Lung (tissue), 12 donors: ENCODE measurements around the gene SLC38A3. TPM values are rescaled to one million over a fixed set of nuclear protein-coding genes. Genes with fewer than 3 reads are reported as not detected.

Experiments used
- ATAC-seq: fragments of 200-7000 bp; cut with Tn5 transposase; one replicate; pipeline ENCODE4 v1.9.1; 2020; ENCODE audit warnings: moderate number of reproducible peaks; ENCODE audit not compliant: insufficient read depth, low FRiP score
- DNase-seq, 3 donors: peaks; one replicate each; pipeline ENCODE4 v3.0.0-alpha.2; 2013 to 2017
- H3K27ac ChIP-seq, 2 donors: one replicate each; pipeline ENCODE4 v1.5.1; 2013; ENCODE audit warnings: mild to moderate bottlenecking in 2 of 2, moderate library complexity in 2 of 2, control low read depth in 1 of 2, inconsistent platforms in 1 of 2, low read depth in 1 of 2, low read length in 1 of 2
- H3K27me3 ChIP-seq, 3 donors: one replicate each; pipeline ENCODE4 v1.5.1; 2013; ENCODE audit warnings: low read length in 2 of 3; ENCODE audit not compliant: control insufficient read depth in 3 of 3, insufficient read depth in 3 of 3
- H3K36me3 ChIP-seq, 4 donors: one replicate each; pipeline ENCODE4 v1.5.1; 2013; ENCODE audit warnings: low read length in 4 of 4, mild to moderate bottlenecking in 1 of 4, moderate library complexity in 1 of 4; ENCODE audit not compliant: control insufficient read depth in 4 of 4, insufficient read depth in 4 of 4
- H3K4me1 ChIP-seq, 5 donors: one replicate each; pipeline ENCODE4 v1.5.1; 2013; ENCODE audit warnings: low read length in 5 of 5, mild to moderate bottlenecking in 2 of 5, moderate library complexity in 1 of 5; ENCODE audit not compliant: control insufficient read depth in 5 of 5, insufficient read depth in 5 of 5
- H3K4me3 ChIP-seq: one replicate; pipeline ENCODE4 v1.5.1; 2013; ENCODE audit warnings: mild to moderate bottlenecking, control low read depth, moderate library complexity
- H3K9ac ChIP-seq, 2 donors: one replicate each; pipeline ENCODE4 v1.5.1; 2013; ENCODE audit warnings: low read length in 2 of 2, control low read depth in 1 of 2; ENCODE audit not compliant: insufficient read depth in 1 of 2
- H3K9me3 ChIP-seq, 4 donors: one replicate each; pipeline ENCODE4 v1.5.1; 2013; ENCODE audit warnings: low read length in 3 of 4, mild to moderate bottlenecking in 1 of 4, moderate library complexity in 1 of 4; ENCODE audit not compliant: control insufficient read depth in 4 of 4, insufficient read depth in 3 of 4
- WGBS, 2 donors: extraction: QIAGEN DNeasy Blood & Tissue Kit; methylation state at CpG; one replicate each; pipeline ENCODE4 v1.1.7; 2013; 5-methylcytosine and 5-hydroxymethylcytosine counted together
- polyA plus RNA-seq, 2 donors: library from polyadenylated mRNA; stranded (reverse); fragments of 200-250 nt; gene quantifications; one replicate each; pipeline ENCODE4 v1.2.1, GENCODE V29; 2013
- total RNA-seq, 2 donors: library from RNA; depleted of rRNA in 1 of 2; stranded (reverse); fragments of >200 nt in 1 of 2; gene quantifications; one replicate each; pipeline ENCODE4 v1.2.1, GENCODE V29; 2014 to 2021
- TF ChIP-seq, protein P1 (sequence below): IDR thresholded peaks from 2 replicates; pipeline ENCODE4 v1.5.1; 2012; ENCODE audit warnings: mild to moderate bottlenecking; ENCODE audit errors: control extremely low read depth, extremely low read depth
- donor health status: control.
- donor health status: control.
- donor health status: Bipolar disorder and iron deficiency.
- donor health status: healthy.
- donor health status: DM: yes; HTN: yes; CAD: no.

The SLC38A3 gene
- total and polyA plus RNA-seq, 4 donors = 0.08 to 4.3 (median 0.33) TPM

DNA sequence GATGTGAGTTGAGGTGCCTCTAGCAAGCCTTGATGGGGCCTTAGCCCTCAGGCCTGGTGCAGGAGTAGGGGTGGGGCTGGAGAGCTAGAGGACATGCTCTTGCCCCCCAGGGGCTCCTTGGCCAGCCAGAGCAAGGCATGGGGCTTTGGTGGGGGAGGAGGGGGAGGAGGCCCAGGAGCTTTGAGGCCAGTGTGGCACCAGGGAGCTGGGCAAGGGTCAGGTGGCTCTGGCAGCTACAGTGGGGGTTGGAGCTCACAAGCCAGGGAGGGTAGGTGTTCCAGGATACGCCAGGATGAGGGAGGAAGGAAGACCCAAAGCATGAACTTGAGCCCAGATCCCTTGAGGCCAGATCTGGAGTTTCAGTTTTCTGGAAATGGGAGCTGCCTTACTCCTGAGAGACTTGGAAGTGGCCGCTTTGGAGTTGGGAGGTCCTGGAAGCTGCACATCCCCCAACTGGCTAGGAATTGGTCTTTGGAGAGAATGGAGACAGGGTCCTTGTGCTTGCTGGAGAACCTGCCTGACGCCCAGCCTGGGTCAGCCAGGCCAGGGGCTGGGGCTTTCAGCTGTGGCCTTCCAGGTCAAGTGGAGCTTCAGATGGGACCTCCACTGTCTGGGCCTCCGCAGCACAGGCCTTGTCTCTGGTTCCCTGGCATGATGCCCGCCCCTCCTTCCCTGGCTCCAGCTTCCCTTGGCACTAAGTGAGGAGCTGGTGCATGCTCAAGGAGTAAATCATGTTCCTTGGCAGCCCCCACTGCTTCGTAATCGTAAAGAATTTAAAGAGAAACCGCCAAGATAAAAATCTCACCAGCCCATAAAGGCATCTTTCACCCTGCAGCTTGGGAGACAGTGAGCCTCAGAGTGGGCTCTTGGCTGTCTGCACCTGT lies 41.3 kb upstream of the SLC38A3 start:
- peak in 2 of 3 donors; percentile 50 to 54 for DNase-seq
- H3K9ac ChIP-seq = no peak overlapping the region
- ATAC-seq = no peak

DNA sequence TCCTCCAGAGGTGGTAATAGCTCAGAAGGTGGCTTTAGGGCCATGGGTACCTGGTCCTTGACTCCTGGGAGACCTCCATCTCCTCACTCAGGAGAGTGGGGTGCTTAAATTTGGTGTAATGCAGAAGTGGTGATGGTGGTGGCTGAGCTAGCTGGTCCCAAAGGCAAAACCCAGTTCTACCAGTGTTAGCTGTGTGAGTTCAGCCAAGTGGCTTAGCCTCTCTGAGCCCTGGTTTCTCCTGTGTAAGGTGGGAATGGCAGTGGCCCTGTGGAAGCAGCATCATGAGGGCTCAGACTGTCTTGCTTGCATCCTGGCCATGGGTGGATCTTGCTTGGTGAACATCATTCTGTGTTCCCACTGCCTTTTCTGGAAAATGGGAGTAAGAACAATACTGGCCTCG lies 40.6 kb upstream of the SLC38A3 start:
- DNase-seq (no peak), ATAC-seq (no peak)
- WGBS, 2 donors = 60 to 83% methylated on average over 1 of the region's 1 CpG
- Histone ChIP-seq H3K4me1 (peaks cover 7 to 84% (median 53%) of the 10 kb centered on the region in 5 donors), H3K9ac (peak overlapping the region in 1 of 2 donors; percentile 63), H3K27me3 (no peaks in the 10 kb centered on the region), H3K4me3 (no peak overlapping the region), H3K36me3 (peaks cover 0 to 8% (median 4%) of the 10 kb centered on the region in 4 donors), H3K27ac (peak overlapping the region in 1 of 2 donors; percentile 86), H3K9me3 (no peaks in the 10 kb centered on the region)
- TF ChIP-seq, protein P1, sequence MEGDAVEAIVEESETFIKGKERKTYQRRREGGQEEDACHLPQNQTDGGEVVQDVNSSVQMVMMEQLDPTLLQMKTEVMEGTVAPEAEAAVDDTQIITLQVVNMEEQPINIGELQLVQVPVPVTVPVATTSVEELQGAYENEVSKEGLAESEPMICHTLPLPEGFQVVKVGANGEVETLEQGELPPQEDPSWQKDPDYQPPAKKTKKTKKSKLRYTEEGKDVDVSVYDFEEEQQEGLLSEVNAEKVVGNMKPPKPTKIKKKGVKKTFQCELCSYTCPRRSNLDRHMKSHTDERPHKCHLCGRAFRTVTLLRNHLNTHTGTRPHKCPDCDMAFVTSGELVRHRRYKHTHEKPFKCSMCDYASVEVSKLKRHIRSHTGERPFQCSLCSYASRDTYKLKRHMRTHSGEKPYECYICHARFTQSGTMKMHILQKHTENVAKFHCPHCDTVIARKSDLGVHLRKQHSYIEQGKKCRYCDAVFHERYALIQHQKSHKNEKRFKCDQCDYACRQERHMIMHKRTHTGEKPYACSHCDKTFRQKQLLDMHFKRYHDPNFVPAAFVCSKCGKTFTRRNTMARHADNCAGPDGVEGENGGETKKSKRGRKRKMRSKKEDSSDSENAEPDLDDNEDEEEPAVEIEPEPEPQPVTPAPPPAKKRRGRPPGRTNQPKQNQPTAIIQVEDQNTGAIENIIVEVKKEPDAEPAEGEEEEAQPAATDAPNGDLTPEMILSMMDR = no peak

More for the DNA sequence above, 41.3 kb upstream of the SLC38A3 start:
- Histone ChIP-seq H3K27ac (peak overlapping the region in 1 of 2 donors; percentile 86), H3K9me3 (no peaks in the 10 kb centered on the region), H3K27me3 (no peaks in the 10 kb centered on the region), H3K4me1 (peaks cover 7 to 80% (median 50%) of the 10 kb centered on the region in 5 donors), H3K4me3 (no peak overlapping the region), H3K36me3 (peaks cover 0 to 10% (median 4%) of the 10 kb centered on the region in 4 donors)
- 44 to 64% methylated on average over 8 of the region's 8 CpGs for WGBS, 2 donors
- TF ChIP-seq, protein P1 = no peak

DNA sequence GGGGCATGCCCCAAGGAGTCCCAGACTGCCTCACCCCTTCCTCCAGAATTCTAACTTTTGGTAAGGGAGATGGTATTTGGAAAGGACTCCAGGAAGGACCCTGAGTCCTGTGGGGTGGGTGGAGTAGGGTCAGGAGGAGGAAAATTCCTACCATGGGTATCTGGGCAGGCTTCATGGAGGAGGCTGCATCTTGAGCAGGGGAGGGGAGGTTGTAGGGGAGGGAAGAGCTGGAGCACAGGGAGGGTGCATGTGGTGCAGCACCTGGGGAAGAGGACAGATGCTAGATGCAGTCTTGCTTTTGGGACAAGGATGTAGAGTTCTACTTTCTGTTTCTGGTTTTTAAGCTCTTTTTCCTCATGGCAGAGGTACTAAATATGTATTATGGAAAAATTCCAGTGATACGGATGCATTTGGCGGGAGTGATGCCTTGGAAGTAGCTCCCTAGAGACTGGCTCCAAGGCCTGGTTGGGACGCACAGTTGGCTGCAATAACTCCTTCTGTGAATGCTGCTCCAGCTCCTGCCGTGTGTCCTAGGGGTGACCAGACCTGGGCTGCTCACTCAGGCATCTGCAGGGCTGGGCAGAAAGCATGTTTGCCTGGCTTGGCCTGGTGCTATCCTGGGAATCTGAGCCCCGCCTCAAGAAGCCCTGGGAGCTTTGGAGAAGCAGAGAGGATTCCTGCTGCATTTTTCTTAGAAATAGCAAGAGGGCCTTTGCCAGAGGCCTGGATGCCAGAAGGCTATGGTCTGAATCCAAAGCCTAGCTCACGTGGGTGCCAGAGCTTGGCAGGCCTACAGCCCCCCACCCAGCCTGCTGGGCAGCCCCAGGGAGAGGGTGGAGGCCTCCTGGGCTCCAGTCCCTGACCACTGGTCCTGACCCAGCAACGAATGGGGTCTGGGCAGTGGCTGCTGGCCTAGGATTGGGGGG lies 39.8 kb upstream of the SLC38A3 start:
- no peak overlapping the region for H3K4me3 ChIP-seq
- H3K9ac ChIP-seq = peak overlapping the region in 1 of 2 donors; percentile 63
- 44 to 58% methylated on average over 7 of the region's 7 CpGs for WGBS, 2 donors
- H3K9me3 ChIP-seq = no peaks in the 10 kb centered on the region
- peak overlapping the region; percentile 58 to 86 for H3K27ac ChIP-seq
- peaks cover 0 to 4% (median under 1%) of the 10 kb centered on the region in 4 donors for H3K36me3 ChIP-seq
- H3K27me3 ChIP-seq = no peaks in the 10 kb centered on the region
- DNase-seq (peak; percentile 72 to 78 (median 75)), ATAC-seq (no peak)
- H3K4me1 ChIP-seq = peaks cover 7 to 88% (median 52%) of the 10 kb centered on the region in 5 donors
- TF ChIP-seq, protein P1 = no peak
